Panc1 (cell line): Measurements from ENCODE around the gene JAZF1. TPM values are rescaled to one million over a fixed set of nuclear protein-coding genes. Genes with fewer than 3 reads are reported as not detected.

Experiments
- ATAC-seq: fragments of 200-7000 bp; cut with Tn5 transposase; 2 replicates; pipeline ENCODE4 v1.9.1; 2020; ENCODE audit warnings: mild to moderate bottlenecking, moderate library complexity
- BruUV-seq: library from RNA; stranded (reverse); fragments of 400-500 nt; replicated peaks from 2 replicates; lab custom pipeline; 2021; lab: Mats Ljungman, UMichigan
- CTCF ChIA-PET: fragments of 300-600 bp; sonication (Branson Sonifier 250); formaldehyde crosslinking; loops from one replicate; lab custom pipeline; 2022; ENCODE audit warnings: antibody characterized with exemption; lab: Charles Lee
- POLR2A ChIA-PET: fragments of 300-600 bp; sonication (Branson Sonifier 250); formaldehyde crosslinking; loops from one replicate; lab custom pipeline; 2022; ENCODE audit warnings: antibody characterized with exemption; lab: Charles Lee
- DNase-seq: peaks from one replicate; pipeline ENCODE4 v3.0.0-alpha.2; 2010; ENCODE audit warnings: low read depth, low spot score
- H3K27ac ChIP-seq: 2 replicates; pipeline ENCODE4 v1.5.1; 2011; ENCODE audit warnings: mild to moderate bottlenecking, low read length, inconsistent platforms
- H3K27me3 ChIP-seq: fragments of 200-500 bp; sonication (Bioruptor generic); 2 replicates; pipeline ENCODE4 v1.6.0; 2014; ENCODE audit warnings: low read length, inconsistent platforms; ENCODE audit not compliant: control insufficient read depth, insufficient read depth
- H3K36me3 ChIP-seq: fragments of 200-500 bp; sonication (Bioruptor generic); 2 replicates; pipeline ENCODE4 v1.5.1; 2014; ENCODE audit warnings: inconsistent platforms, mild to moderate bottlenecking, low read length, moderate library complexity; ENCODE audit not compliant: control insufficient read depth, insufficient read depth
- H3K4me1 ChIP-seq: 2 replicates; pipeline ENCODE4 v1.5.1; 2011; ENCODE audit warnings: inconsistent platforms, mild to moderate bottlenecking, low read length, moderate library complexity; ENCODE audit not compliant: control insufficient read depth, insufficient read depth
- H3K4me3 ChIP-seq, 2 experiments: 2 replicates each; pipeline ENCODE4 v1.5.1; 2011 to 2012; ENCODE audit warnings: low read depth in 2 of 2, low read length in 2 of 2, mild to moderate bottlenecking in 2 of 2, inconsistent platforms in 1 of 2, moderate library complexity in 1 of 2
- H3K9me3 ChIP-seq: fragments of 200-500 bp; sonication (Bioruptor generic); 2 replicates; pipeline ENCODE4 v1.5.1; 2014; ENCODE audit warnings: low read depth, mild to moderate bottlenecking, inconsistent platforms, low read length, moderate library complexity; ENCODE audit not compliant: control insufficient read depth, insufficient read depth
- POLR2AphosphoS5 ChIP-seq: IDR thresholded peaks from 2 replicates; pipeline ENCODE4 v1.6.1; 2012; ENCODE audit warnings: mild to moderate bottlenecking, low read depth, low read length, moderate library complexity
- SIN3A ChIP-seq: IDR thresholded peaks from 2 replicates; pipeline ENCODE4 v1.6.1; 2012; ENCODE audit warnings: low read depth, mild to moderate bottlenecking, low read length, moderate library complexity, borderline replicate concordance; ENCODE audit not compliant: insufficient read depth
- TCF7L2 ChIP-seq: IDR thresholded peaks from 2 replicates; pipeline ENCODE4 v1.6.1; 2011; ENCODE audit warnings: mild to moderate bottlenecking, low read depth, low read length, inconsistent platforms
- in situ Hi-C: cut with HindIII; loops from 2 replicates; pipeline ENCODE4 v1.10.0; 2016; ENCODE audit warnings: low sequenced_read_pairs, low pct_unique_long_range_greater_than_20kb
- intact Hi-C: fragments of 100-400 bp; cut with micrococcal nuclease; formaldehyde crosslinking; loops from one replicate; pipeline ENCODE4 v1.10.0; 2022; ENCODE audit not compliant: unreplicated experiment
- total RNA-seq: library from RNA; stranded (reverse); gene quantifications from one replicate; pipeline ENCODE4 v1.2.1, GENCODE V29; 2021; ENCODE audit not compliant: unreplicated experiment
- TF ChIP-seq, protein P1 (sequence below), 2 experiments: IDR thresholded peaks; 2 replicates each; pipeline ENCODE4 v1.6.1; 2011 to 2012; ENCODE audit warnings: low read depth in 2 of 2, control low read depth in 1 of 2, low read length in 1 of 2, mild to moderate bottlenecking in 1 of 2, moderate library complexity in 1 of 2; ENCODE audit not compliant: insufficient read depth in 1 of 2
- TF ChIP-seq, protein P2 (sequence below): fragments of 450-650 bp; IDR thresholded peaks from 2 replicates; pipeline ENCODE4 v1.5.1; 2017; ENCODE audit warnings: mild to moderate bottlenecking

JAZF1 gene
- total RNA-seq, 1 experiment from 2014 or later: 8.8 TPM

DNA sequence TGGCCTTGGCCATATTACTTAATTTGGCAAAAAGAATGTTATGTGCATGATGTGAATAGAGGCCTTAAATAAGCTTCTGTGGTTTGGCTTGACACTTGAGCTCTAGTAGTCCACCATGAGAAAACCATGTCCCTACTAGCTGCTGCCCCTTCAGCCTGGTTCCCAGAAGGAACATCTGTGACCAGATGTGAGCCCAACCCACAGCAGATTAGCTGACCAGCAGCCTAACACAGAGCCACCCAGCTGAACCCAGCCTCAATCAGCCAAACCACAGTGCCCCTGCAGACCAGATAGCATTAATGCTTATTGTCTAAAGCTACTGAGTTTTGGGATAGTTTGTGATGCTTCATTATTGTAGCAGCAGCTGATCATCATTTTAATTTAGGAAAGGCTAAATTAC is 16.6 kb downstream of the JAZF1 start:
- TF ChIP-seq SIN3A: no peak
- no peak for TF ChIP-seq POLR2AphosphoS5
- TF ChIP-seq, protein P1, sequence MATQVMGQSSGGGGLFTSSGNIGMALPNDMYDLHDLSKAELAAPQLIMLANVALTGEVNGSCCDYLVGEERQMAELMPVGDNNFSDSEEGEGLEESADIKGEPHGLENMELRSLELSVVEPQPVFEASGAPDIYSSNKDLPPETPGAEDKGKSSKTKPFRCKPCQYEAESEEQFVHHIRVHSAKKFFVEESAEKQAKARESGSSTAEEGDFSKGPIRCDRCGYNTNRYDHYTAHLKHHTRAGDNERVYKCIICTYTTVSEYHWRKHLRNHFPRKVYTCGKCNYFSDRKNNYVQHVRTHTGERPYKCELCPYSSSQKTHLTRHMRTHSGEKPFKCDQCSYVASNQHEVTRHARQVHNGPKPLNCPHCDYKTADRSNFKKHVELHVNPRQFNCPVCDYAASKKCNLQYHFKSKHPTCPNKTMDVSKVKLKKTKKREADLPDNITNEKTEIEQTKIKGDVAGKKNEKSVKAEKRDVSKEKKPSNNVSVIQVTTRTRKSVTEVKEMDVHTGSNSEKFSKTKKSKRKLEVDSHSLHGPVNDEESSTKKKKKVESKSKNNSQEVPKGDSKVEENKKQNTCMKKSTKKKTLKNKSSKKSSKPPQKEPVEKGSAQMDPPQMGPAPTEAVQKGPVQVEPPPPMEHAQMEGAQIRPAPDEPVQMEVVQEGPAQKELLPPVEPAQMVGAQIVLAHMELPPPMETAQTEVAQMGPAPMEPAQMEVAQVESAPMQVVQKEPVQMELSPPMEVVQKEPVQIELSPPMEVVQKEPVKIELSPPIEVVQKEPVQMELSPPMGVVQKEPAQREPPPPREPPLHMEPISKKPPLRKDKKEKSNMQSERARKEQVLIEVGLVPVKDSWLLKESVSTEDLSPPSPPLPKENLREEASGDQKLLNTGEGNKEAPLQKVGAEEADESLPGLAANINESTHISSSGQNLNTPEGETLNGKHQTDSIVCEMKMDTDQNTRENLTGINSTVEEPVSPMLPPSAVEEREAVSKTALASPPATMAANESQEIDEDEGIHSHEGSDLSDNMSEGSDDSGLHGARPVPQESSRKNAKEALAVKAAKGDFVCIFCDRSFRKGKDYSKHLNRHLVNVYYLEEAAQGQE (IDR thresholded peaks at IDR 0.05; ENCODE audit: insufficient read depth in 1 of 2, low read depth in 2 of 2, low read length in 1 of 2): no peak
- TF ChIP-seq, protein P2, sequence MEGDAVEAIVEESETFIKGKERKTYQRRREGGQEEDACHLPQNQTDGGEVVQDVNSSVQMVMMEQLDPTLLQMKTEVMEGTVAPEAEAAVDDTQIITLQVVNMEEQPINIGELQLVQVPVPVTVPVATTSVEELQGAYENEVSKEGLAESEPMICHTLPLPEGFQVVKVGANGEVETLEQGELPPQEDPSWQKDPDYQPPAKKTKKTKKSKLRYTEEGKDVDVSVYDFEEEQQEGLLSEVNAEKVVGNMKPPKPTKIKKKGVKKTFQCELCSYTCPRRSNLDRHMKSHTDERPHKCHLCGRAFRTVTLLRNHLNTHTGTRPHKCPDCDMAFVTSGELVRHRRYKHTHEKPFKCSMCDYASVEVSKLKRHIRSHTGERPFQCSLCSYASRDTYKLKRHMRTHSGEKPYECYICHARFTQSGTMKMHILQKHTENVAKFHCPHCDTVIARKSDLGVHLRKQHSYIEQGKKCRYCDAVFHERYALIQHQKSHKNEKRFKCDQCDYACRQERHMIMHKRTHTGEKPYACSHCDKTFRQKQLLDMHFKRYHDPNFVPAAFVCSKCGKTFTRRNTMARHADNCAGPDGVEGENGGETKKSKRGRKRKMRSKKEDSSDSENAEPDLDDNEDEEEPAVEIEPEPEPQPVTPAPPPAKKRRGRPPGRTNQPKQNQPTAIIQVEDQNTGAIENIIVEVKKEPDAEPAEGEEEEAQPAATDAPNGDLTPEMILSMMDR: no peak
- TF ChIP-seq TCF7L2: no peak
- Histone ChIP-seq H3K4me1 (peaks cover 7% of the 10 kb centered on the region; the same call in 1 of the 2 replicates), H3K36me3 (no peaks in the 10 kb centered on the region), H3K27ac (no peak overlapping the region), H3K4me3 (no peak overlapping the region), H3K27me3 (no peaks in the 10 kb centered on the region), H3K9me3 (no peaks in the 10 kb centered on the region)
- intact Hi-C loops (no loop called here), in situ Hi-C loops (no loop called here)
- DNase-seq: no peak
- CTCF ChIA-PET: no interaction called here
- no peak for ATAC-seq
- POLR2A ChIA-PET: no interaction called here
- BruUV-seq: no TSS peak

DNA sequence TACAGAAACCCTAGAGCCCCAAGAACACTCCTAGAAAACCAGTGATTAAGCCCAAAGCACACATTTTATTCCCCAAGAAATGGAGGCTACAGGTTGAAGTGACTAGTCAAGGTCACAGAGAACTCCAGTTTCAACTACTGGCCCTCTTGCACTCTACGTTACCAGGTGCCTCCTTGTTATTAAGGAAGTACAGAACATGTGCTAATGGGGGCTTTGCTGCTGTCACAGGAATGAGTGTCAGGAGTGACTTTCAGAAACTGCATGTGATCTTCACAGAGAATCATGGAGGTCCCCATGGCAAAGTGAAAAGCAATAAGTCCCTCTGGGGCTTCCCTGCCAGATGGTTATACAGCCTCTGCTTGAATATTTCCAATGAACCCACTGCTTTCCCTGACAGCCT is 19.3 kb downstream of the JAZF1 start:
- in situ Hi-C loops: no loop called here
- CTCF ChIA-PET: no interaction called here

More for the DNA sequence above, 19.3 kb downstream of the JAZF1 start:
- Histone ChIP-seq H3K27ac (no peak overlapping the region), H3K4me3 (no peak overlapping the region), H3K9me3 (no peaks in the 10 kb centered on the region), H3K4me1 (peaks cover 2% of the 10 kb centered on the region; the same call in 1 of the 2 replicates), H3K27me3 (no peaks in the 10 kb centered on the region), H3K36me3 (no peaks in the 10 kb centered on the region)
- DNase-seq (no peak), ATAC-seq (no peak)
- intact Hi-C loops: no loop called here
- POLR2A ChIA-PET: no interaction called here
- BruUV-seq: no TSS peak
- no peak for TF ChIP-seq POLR2AphosphoS5
- TF ChIP-seq, protein P2: no peak
- TF ChIP-seq, protein P1 (IDR thresholded peaks at IDR 0.05; ENCODE audit: insufficient read depth in 1 of 2, low read depth in 2 of 2, low read length in 1 of 2): no peak
- TF ChIP-seq SIN3A: no peak
- no peak for TF ChIP-seq TCF7L2
